ENCODE measurements around the gene SCT.
A peak's percentile ranks its signal among the peaks of the same experiment; 100 is the strongest.

Gene SCT

DNA sequence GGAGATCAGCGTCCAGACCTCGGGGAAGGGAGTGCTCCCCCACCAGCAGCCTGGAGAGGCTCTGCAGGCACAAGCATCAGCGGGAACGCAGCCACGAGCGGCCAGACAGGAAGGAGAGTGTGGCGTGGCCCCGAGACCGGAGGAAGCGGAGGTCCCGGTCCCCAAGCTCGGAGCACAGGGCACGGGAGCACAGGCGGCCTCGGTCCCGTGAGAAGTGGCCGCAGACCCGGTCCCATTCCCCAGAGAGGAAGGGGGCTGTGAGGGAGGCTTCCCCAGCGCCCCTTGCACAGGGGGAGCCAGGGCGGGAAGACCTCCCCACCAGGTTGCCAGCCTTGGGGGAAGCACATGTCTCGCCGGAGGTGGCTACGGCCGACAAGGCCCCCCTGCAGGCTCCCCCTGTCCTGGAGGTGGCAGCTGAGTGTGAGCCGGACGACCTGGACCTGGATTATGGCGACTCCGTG lies 18.2 kb downstream of the SCT start:
- no peak for DNase-seq (ENCODE audit: low read depth)
- no peak overlapping the region for H3K4me3 ChIP-seq (ENCODE audit: low read length)
- TF ChIP-seq, protein P1, sequence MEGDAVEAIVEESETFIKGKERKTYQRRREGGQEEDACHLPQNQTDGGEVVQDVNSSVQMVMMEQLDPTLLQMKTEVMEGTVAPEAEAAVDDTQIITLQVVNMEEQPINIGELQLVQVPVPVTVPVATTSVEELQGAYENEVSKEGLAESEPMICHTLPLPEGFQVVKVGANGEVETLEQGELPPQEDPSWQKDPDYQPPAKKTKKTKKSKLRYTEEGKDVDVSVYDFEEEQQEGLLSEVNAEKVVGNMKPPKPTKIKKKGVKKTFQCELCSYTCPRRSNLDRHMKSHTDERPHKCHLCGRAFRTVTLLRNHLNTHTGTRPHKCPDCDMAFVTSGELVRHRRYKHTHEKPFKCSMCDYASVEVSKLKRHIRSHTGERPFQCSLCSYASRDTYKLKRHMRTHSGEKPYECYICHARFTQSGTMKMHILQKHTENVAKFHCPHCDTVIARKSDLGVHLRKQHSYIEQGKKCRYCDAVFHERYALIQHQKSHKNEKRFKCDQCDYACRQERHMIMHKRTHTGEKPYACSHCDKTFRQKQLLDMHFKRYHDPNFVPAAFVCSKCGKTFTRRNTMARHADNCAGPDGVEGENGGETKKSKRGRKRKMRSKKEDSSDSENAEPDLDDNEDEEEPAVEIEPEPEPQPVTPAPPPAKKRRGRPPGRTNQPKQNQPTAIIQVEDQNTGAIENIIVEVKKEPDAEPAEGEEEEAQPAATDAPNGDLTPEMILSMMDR (IDR thresholded peaks at IDR 0.05; ENCODE audit: insufficient read depth, low read depth, low read length, missing control alignments), result no peak

DNA sequence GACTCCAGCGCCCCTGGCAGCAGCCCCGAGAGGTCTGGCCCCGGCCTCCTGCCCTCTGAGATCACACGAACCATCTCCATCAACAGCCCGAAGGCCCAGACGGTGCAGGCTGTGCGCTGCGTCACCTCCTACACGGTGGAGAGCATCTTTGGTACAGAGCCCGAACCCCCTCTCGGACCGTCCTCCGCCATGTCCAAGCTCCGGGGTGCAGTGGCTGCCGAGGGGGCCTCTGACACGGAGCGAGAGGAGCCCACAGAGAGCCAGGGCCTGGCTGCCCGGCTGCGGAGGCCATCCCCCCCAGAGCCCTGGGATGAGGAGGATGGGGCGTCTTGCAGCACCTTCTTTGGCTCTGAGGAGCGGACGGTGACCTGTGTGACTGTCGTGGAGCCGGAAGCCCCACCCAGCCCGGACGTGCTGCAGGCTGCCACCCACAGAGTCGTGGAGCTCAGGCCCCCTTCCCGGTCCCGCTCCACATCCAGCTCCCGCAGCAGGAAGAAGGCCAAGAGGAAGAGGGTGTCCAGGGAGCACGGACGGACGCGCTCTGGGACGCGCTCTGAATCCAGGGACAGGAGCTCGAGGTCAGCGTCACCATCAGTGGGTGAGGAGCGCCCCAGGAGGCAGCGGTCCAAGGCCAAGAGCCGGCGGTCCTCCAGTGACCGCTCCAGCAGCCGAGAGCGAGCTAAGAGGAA lies 18.9 kb downstream of the SCT start:
- TF ChIP-seq, protein P1 (IDR thresholded peaks at IDR 0.05; ENCODE audit: insufficient read depth, low read depth, low read length, missing control alignments), result no peak
- DNase-seq (ENCODE audit: low read depth), result no peak
- H3K4me3 ChIP-seq (ENCODE audit: low read length), result no peak overlapping the region

DNA sequence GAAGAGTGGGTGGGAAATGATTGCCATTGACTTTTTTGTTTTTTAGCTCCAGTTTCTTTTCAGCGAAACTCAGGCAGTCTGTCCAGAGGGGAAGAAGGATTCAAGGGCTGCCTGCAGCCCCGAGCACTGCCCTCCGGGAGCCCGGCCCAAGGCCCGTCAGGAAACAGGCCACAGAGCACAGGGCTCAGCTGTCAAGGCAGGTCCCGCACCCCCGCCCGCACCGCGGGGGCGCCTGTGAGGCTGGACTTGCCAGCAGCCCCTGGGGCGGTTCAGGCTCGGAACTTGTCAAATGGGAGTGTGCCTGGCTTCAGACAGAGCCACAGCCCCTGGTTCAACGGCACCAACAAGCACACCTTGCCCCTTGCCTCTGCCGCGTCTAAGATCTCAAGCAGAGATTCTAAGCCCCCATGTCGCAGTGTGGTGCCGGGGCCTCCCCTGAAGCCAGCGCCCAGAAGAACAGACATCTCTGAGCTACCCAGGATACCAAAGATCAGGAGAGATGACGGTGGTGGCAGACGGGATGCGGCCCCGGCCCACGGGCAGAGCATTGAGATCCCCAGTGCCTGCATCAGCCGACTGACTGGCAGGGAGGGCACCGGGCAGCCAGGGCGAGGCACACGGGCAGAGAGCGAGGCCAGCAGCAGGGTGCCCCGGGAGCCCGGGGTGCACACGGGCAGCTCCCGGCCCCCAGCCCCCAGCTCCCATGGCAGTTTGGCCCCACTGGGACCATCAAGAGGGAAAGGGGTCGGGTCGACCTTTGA lies 19.8 kb downstream of the SCT start:
- TF ChIP-seq, protein P1 (IDR thresholded peaks at IDR 0.05; ENCODE audit: insufficient read depth, low read depth, low read length, missing control alignments), result no peak
- DNase-seq (ENCODE audit: low read depth), result no peak
- H3K4me3 ChIP-seq (ENCODE audit: low read length), result no peak overlapping the region

DNA sequence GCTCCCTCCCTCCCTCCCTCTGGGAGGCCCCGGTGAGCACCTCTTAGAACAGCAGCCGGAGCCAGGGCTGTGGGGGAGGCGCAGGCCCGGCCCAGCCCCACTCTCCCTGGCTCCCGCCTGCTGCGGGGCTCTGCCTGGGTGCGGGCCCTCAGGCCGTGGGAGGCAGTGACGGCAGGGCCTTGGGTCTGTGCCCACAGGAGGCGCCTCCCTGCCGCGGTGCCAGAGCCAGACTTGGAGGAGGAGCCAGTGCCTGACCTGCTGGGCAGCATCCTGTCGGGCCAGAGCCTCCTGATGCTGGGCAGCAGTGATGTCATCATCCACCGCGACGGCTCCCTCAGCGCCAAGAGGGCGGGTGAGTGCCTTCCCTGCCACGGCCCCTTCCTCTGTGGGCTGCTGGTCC lies 20.7 kb downstream of the SCT start:
- no peak overlapping the region for H3K4me3 ChIP-seq (ENCODE audit: low read length)
- DNase-seq (ENCODE audit: low read depth), result peak; percentile 66
- TF ChIP-seq, protein P1 (IDR thresholded peaks at IDR 0.05; ENCODE audit: insufficient read depth, low read depth, low read length, missing control alignments), result no peak

DNA sequence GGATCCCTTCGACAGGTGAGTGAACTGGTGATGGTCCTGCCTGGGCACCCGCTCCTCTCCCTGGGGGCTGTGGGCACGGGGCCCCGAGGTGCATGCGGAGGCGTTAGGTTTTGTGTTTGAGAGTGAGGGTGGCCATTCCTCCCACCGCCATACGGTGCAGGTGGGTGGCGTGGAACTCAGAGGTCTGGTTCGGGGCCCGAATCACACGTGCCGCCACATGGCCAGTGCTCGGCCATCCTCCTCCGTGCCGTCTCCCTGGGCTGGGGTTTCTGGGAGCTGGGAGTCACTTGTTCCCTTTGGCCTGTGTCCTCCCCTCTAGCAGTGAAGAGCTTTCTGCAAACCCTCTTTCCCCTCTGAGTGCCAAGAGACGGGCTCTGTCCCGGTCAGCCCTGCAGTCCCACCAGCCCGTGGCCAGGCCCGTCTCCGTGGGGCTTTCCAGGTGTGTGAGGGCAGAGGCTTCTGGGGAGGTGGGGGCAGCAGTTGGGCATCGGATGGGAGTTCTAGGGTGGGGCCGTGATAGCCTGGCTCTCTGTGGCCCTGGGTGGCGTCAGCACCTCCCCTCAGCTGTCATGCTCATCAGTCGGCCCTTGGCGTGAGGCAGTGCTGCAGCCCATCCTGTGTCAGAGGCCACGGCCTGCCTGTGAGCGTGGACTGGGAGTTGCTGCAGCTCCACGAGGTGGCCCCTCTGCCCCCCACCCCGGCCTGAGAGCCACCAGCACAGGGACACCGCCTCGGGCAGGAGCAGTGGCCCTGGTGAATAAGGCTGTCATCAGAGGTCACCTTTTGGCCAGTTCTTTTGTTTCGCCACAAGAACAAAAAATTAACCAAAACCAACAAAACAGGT lies 21.5 kb downstream of the SCT start:
- no peak overlapping the region for H3K4me3 ChIP-seq (ENCODE audit: low read length)
- TF ChIP-seq, protein P1 (IDR thresholded peaks at IDR 0.05; ENCODE audit: insufficient read depth, low read depth, low read length, missing control alignments), result no peak

DNA sequence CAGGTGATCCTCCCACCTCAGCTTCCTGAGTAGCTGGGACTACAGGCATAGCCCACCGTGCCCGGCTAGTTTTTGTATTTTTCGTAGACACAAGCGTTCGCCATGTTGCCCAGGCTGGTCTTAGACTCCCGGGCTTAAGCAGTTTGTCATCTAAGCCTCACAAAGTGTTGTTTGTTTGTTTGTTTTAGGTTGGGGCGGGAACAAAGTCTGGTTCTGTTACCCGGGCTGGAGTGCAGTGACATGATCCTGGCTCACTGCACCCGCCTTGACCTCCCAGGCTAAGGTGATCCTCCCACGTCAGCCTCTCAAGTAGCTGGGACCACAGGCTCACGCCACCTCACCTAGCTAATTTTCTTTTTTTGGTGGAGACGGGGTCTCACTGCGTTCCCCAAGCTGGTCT lies 23.8 kb downstream of the SCT start:
- H3K4me3 ChIP-seq (ENCODE audit: low read length), result no peak overlapping the region
- TF ChIP-seq, protein P1 (IDR thresholded peaks at IDR 0.05; ENCODE audit: insufficient read depth, low read depth, low read length, missing control alignments), result no peak

More for the DNA sequence above, 21.5 kb downstream of the SCT start:
- DNase-seq (ENCODE audit: low read depth), result no peak

More for the DNA sequence above, 23.8 kb downstream of the SCT start:
- no peak for DNase-seq (ENCODE audit: low read depth)

Measured in epithelial cell of esophagus (primary cell).